ENCODE measurements around the gene FAM210B.
A peak's percentile ranks its signal among the peaks of the same experiment; 100 is the strongest.
"Not testable (repeated sequence)": the region's sequence is repeated elsewhere in the genome, so short reads cannot be mapped to it uniquely, and the experiment has no call there.

FAM210B gene, protein sequence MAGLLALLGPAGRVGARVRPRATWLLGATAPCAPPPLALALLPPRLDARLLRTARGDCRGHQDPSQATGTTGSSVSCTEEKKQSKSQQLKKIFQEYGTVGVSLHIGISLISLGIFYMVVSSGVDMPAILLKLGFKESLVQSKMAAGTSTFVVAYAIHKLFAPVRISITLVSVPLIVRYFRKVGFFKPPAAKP

DNA sequence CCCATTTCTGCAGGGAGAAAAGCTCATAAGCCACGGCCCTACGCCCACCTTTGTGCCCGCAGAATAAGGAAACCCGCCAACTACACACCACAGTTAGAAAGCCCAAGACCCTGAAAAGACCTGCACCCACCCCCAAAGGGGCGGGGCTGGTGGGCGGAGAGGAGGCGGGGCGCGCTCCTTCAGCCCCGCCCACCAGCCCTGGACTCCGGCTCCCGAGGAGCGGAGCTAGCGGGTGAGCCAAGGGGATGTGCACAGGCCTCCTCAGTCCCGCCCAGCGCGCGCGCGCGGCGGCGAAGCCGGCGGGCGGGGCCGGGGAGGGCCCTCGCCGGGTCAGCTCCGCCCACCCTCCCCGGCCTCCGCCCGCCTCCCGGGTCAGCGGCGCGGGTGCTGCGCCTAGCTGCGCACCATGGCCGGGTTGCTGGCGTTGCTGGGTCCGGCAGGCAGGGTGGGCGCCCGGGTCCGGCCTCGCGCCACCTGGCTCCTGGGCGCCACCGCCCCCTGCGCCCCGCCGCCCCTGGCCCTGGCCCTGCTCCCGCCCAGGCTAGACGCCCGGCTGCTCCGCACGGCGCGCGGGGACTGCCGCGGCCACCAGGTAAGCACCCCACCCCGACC lies at the start of gene FAM210B:
FAM210B (plus strand) TSS at position 375 of the 612 bp plus-strand sequence; CDS start at position 407, 32 bp downstream.
- DNase-seq: peak; percentile 91

DNA sequence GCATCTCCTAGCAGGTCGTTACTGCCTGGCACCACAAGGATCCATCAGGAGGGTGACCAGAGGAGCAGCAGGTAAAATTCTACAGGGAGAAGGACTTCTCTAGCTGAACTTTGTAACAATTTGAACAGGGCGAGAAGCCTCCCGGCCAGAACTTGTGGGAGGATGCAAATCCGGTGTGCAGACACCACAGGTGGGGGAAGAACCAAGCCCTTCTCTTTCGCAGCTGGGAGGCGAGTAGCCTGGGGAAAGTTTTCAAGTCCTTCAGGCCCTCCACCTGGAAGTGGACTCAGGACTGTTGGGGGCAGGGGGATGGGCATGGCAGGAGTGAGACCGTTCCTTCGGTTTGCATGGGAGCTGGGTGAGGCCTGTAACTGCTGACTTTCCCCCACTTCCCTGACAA lies 42.7 kb upstream of the FAM210B start:
- no peak for DNase-seq

DNA sequence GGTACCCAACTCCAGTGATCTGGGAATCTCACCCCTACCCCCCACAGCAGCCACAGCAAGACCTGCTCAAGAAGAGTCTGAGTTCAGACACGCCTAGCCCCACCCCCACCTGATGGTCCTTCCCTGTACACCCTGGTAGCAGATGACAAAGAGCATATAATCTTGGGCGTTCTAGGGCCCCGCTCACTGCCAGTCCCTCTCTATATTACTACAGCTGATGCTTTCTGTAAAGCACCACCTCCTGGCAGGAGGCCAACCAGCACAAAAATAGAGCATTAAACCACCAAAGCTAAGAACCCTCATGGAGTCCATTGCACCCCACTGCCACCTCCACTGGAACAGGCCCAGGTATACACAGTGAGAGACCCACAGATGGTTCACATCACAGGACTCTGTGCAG lies 42.3 kb upstream of the FAM210B start:
- DNase-seq: no peak

- no peak for DNase-seq
Observed at GRCh38 chr20:56322681-56323080, 36.1 kb upstream of the FAM210B start.

- DNase-seq: no peak
Observed at GRCh38 chr20:56323206-56323605, 35.6 kb upstream of the FAM210B start.

- DNase-seq: no peak
Observed at GRCh38 chr20:56323656-56324055, 35.1 kb upstream of the FAM210B start.

GRCh38 chr20:56324806-56325205 lies 34.0 kb upstream of the FAM210B start:
- DNase-seq: no peak

GRCh38 chr20:56328861-56329260 lies 29.9 kb upstream of the FAM210B start:
- no peak for DNase-seq

DNA sequence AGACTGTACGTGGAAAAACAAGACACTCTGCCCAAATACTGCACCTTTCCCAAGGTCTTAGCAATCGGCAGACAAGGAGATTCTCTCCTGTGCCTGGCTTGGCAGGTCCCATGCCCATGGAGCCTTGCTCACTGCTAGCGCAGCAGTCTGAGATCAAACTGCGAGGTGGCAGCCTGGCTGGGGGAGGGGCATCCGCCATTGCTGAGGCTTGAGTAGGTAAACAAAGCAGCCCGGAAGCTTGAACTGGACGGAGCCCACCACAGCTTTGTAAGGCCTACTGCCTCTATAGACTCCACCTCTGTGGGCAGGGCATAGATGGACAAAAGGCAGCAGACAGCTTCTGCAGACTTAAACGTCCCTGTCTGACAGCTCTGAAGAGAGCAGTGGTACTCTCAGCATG lies 22.1 kb upstream of the FAM210B start:
- not testable (repeated sequence) for DNase-seq

GRCh38 chr20:56342783-56343182 lies 16.0 kb upstream of the FAM210B start:
- no peak for DNase-seq

DNA sequence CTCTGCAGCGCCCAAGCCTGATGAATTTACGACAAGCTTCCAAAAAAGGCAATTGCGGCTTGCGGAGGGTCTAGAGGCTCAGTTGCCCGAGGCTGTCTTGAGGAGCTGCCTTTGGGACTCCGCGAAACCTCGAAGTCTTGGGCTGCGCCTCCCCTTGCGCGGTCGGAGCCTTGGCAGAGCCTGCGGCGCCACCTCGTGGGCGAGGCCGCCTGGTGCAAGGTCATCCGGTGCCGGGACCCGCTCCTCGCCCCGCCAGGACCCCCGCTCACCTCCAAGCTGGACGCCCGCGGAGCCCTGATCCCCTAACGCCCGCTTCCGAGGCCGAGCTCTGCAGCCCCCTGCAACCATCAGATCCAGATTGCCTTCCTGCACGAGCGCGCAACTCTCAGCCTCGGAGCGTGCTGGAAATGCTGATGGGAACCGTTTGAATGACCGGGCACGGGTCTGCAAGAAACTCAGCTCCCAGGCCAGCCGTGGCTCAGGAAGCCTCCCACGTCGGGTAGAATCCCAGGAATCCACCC lies 14.9 kb upstream of the FAM210B start:
- no peak for DNase-seq

- DNase-seq: no peak
Observed at GRCh38 chr20:56345911-56346310, 12.9 kb upstream of the FAM210B start.

- no peak for DNase-seq
Observed at GRCh38 chr20:56347628-56348304, 11.0 kb upstream of the FAM210B start.

- no peak for DNase-seq
Observed at GRCh38 chr20:56348305-56348693, 10.5 kb upstream of the FAM210B start.

GRCh38 chr20:56348746-56349145 lies 10.0 kb upstream of the FAM210B start:
- no peak for DNase-seq

GRCh38 chr20:56350842-56351241 lies 7.9 kb upstream of the FAM210B start:
- DNase-seq: no peak

GRCh38 chr20:56352345-56353055 lies 6.3 kb upstream of the FAM210B start:
- DNase-seq: no peak

DNA sequence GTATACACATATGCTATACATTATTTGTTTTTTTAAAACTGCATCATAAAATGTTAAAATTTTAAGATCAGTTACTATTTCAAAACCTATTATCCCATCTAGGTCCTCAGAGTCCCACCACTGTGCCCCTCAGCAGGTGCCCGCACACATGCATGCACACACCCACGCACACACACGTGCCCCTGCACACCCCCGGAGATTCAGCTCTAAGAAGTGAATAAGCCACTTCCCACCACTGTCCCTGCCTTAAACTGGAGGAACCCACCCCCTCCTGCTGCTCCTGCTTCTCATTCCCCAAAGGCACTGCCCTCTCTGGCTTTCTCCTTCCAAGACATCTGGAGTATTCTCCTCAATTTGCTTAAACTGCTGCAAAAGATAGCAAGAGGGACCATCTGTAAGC lies 5.4 kb upstream of the FAM210B start:
- DNase-seq: no peak

GRCh38 chr20:56358070-56358469 lies 704 bp upstream of the FAM210B start:
- DNase-seq: no peak

DNA sequence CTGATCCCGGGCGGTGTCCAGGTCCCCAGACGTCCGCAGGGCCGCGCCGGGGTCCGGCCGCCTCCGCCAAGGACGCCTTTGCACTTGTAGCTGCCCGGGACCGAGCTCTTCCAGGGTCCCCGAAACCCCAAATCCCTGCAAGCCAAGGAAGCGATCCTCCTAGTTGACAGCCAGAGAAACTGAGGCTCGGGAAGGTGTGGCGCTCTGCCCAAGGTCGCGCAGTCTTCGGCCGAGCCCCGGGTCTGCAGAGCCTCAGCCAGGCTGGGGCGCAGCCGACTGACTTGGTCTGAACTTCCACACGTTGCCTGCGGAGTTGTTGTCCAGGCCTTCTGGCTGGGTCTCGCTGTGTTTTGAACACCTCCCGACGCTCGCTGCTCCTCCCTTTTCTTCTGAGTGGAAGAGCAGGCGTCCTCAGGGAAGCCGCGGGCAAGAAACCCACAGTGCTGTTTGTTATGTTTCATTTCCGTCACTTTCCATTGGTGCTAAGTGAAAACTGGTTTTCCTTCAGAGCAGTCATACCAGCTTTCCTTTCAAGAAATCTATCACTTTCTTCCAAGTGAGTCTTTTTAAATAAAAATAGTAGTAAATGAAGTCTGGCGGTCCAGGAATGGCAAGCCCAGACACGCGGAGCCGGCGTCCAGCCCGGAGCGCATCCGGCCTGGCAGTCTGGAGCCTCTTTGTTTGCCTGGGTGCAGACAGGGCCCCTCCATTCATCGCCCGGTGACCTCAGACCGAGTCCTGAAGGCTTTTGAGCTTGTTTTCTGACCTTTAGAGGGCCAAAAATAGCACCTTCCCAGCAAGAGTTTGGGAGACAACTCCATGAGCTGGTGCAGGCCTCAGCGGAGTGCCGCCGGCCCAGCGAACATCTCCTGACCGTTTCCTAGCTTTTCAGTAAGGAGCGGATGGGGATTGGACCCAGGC lies 698 bp downstream of the FAM210B start:
- no peak for DNase-seq

DNA sequence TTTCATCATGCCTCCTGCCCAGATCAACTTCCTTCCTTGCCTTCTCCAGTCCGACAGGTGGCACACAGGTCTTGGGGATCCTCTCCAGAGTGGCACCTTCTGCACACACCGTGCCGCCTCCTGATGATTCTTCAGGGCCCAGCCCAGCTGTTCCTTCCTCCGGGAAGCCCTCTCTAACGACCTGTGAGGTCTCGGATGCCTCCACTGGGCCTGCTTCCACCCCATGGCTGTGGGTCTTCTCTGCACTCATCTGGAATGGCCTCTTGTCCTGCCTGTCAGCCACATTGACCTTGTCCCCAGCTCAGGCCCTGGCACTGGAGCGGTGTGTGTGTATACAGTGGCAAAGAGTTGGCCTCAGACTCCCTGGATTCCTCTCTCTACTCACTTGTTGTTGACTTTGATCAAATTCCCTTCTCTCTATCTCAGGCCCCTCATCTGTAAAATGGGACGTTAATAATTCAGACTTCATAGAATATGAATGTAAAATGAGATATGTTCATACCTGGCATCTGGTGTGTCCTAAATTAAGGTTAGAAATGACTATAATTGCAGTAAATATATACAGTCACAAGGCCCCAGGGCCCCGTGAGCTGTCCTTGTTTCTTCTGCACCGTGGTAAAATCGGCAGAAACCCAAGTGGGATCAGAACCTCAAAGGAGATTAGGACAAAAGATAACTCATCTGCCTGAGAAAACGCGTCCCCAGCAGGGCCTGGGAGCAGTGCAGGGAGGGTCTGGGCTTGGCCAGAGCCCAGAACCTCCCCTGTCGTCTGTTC lies 1.5 kb downstream of the FAM210B start:
- DNase-seq: no peak

DNA sequence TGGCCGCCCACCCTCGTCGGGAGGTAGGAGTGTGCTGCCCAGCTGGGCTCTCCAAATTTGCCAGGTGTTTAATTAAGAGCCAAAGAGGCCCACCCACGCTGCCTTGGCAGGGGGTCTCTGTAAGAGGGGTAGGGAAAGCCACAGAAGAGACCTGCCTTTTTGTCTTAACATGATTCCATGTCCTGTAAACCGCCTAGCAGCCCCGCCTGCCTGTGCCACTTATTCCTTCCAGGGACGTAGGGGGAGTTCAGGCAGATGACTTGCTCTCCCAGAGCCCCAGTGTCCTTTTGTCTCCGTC lies 2.1 kb downstream of the FAM210B start:
- no peak for DNase-seq
